IMR-90 (cell line): Measurements from ENCODE around the gene PHC1. TPM values are rescaled to one million over a fixed set of nuclear protein-coding genes. Genes with fewer than 3 reads are reported as not detected.

Experiments used
- ATAC-seq: fragments of 200-7000 bp; cut with Tn5 transposase; 2 replicates; pipeline ENCODE4 v1.9.1; 2020; ENCODE audit warnings: low read depth, mild to moderate bottlenecking, moderate library complexity
- BruUV-seq: library from RNA; stranded (reverse); fragments of 400-500 nt; replicated peaks from 2 replicates; lab custom pipeline; 2021; lab: Mats Ljungman, UMichigan
- CTCF ChIA-PET: fragments of 300-600 bp; formaldehyde crosslinking; extraction: SDS; loops from one replicate; lab custom pipeline; 2021; ENCODE audit warnings: antibody characterized with exemption; lab: Yijun Ruan, JAX
- POLR2A ChIA-PET: fragments of 300-600 bp; sonication (Branson Sonifier 250); formaldehyde crosslinking; loops from one replicate; lab custom pipeline; 2022; ENCODE audit warnings: antibody characterized with exemption; ENCODE audit not compliant: unreplicated experiment; lab: Charles Lee
- DNase-seq: peaks from one replicate; pipeline ENCODE4 v3.0.0; 2013
- H2AFZ ChIP-seq: replicated peaks from 2 replicates; pipeline ENCODE3; 2013; ENCODE audit warnings: low read length, mild to moderate bottlenecking; ENCODE audit not compliant: poor library complexity
- H2AK5ac ChIP-seq: 2 replicates; pipeline ENCODE4 v1.6.1; 2013; ENCODE audit warnings: low read depth, low read length, inconsistent platforms
- H2AK9ac ChIP-seq: replicated peaks from 2 replicates; pipeline ENCODE3; 2013; ENCODE audit warnings: mild to moderate bottlenecking, low read depth, low read length, moderate library complexity; ENCODE audit not compliant: poor library complexity
- H2BK120ac ChIP-seq: 2 replicates; pipeline ENCODE4 v1.6.1; 2013; ENCODE audit warnings: low read depth, low read length, inconsistent platforms
- H2BK15ac ChIP-seq: 3 replicates; pipeline ENCODE4 v1.6.1; 2013; ENCODE audit warnings: low read depth, low read length, inconsistent platforms
- H2BK20ac ChIP-seq: 2 replicates; pipeline ENCODE4 v1.6.1; 2013; ENCODE audit warnings: low read depth, mild to moderate bottlenecking, inconsistent platforms, low read length, moderate library complexity
- H2BK5ac ChIP-seq: 2 replicates; pipeline ENCODE4 v1.6.1; 2013; ENCODE audit warnings: mild to moderate bottlenecking, low read depth, low read length, inconsistent platforms; ENCODE audit not compliant: poor library complexity, severe bottlenecking
- H3K14ac ChIP-seq: replicated peaks from 2 replicates; pipeline ENCODE4 v1.6.1; 2013; ENCODE audit warnings: low read depth, low read length, inconsistent platforms
- H3K18ac ChIP-seq: 2 replicates; pipeline ENCODE4 v1.6.1; 2013; ENCODE audit warnings: low read depth, low read length, control low read depth
- H3K23ac ChIP-seq: 2 replicates; pipeline ENCODE4 v1.6.1; 2013; ENCODE audit warnings: low read depth, low read length, inconsistent platforms
- H3K27ac ChIP-seq: 2 replicates; pipeline ENCODE4 v1.5.1; 2013; ENCODE audit warnings: mild to moderate bottlenecking, control low read depth, low read length; ENCODE audit not compliant: insufficient read depth
- H3K27me3 ChIP-seq: 2 replicates; pipeline ENCODE4 v1.6.1; 2013; ENCODE audit warnings: low read length; ENCODE audit not compliant: control insufficient read depth, insufficient read depth
- H3K36me3 ChIP-seq: 2 replicates; pipeline ENCODE4 v1.6.1; 2013; ENCODE audit warnings: low read length, mixed read lengths; ENCODE audit not compliant: control insufficient read depth, insufficient read depth
- H3K4ac ChIP-seq: 2 replicates; pipeline ENCODE4 v1.6.1; 2013; ENCODE audit warnings: low read depth, low read length, inconsistent platforms
- H3K4me1 ChIP-seq: 2 replicates; pipeline ENCODE4 v1.6.1; 2013; ENCODE audit warnings: low read length, mixed read lengths; ENCODE audit not compliant: control insufficient read depth, insufficient read depth
- H3K4me2 ChIP-seq: 2 replicates; pipeline ENCODE4 v1.6.1; 2013; ENCODE audit warnings: low read depth, mild to moderate bottlenecking, control low read depth, low read length, moderate library complexity
- H3K4me3 ChIP-seq: 2 replicates; pipeline ENCODE4 v1.5.1; 2013; ENCODE audit warnings: low read depth, mild to moderate bottlenecking, control low read depth, low read length, moderate library complexity; ENCODE audit not compliant: insufficient read depth
- H3K56ac ChIP-seq: 2 replicates; pipeline ENCODE4 v1.6.1; 2013; ENCODE audit warnings: low read length, inconsistent platforms; ENCODE audit not compliant: insufficient read depth; ENCODE audit errors: extremely low read depth
- H3K79me1 ChIP-seq, 2 experiments: 2 replicates each; pipeline ENCODE4 v1.6.1; 2013; ENCODE audit warnings: low read length in 2 of 2, inconsistent platforms in 1 of 2, low read depth in 1 of 2
- H3K9ac ChIP-seq: 2 replicates; pipeline ENCODE4 v1.6.1; 2013; ENCODE audit warnings: low read depth, low read length, control low read depth
- H3K9me1 ChIP-seq: 2 replicates; pipeline ENCODE4 v1.6.1; 2013; ENCODE audit warnings: low read length, inconsistent platforms; ENCODE audit not compliant: insufficient read depth
- H3K9me3 ChIP-seq: 2 replicates; pipeline ENCODE4 v1.6.1; 2013; ENCODE audit warnings: low read length; ENCODE audit not compliant: control insufficient read depth, insufficient read depth
- H4K20me1 ChIP-seq: 2 replicates; pipeline ENCODE4 v1.6.1; 2013; ENCODE audit warnings: low read length, inconsistent platforms; ENCODE audit not compliant: insufficient read depth
- H4K5ac ChIP-seq: 2 replicates; pipeline ENCODE4 v1.6.1; 2013; ENCODE audit warnings: mild to moderate bottlenecking, low read depth, low read length, control low read depth
- H4K8ac ChIP-seq, 2 experiments: 2 replicates each; pipeline ENCODE4 v1.6.1; 2013; ENCODE audit warnings: low read depth in 2 of 2, low read length in 2 of 2, control low read depth in 1 of 2, inconsistent platforms in 1 of 2
- H4K91ac ChIP-seq: 2 replicates; pipeline ENCODE4 v1.6.1; 2013; ENCODE audit warnings: low read depth, low read length, inconsistent platforms; ENCODE audit not compliant: insufficient read depth
- MAZ ChIP-seq: IDR thresholded peaks from 2 replicates; pipeline ENCODE4 v1.6.1; 2012; ENCODE audit warnings: low read depth, mild to moderate bottlenecking, low read length, improper control_type of control experiment, moderate library complexity, borderline replicate concordance
- WGBS, 2 experiments: methylation state at CpG; one replicate each; pipeline versions ENCODE4 v1.1.5 to v1.1.7; 2013; ENCODE audit warnings: missing lambda C conversion rate in 2 of 2; ENCODE audit not compliant: insufficient read length in 1 of 2; ENCODE audit errors: extremely low coverage in 2 of 2; 5-methylcytosine and 5-hydroxymethylcytosine counted together
- dilution Hi-C: fragments of 300-500 bp; cut with HindIII; formaldehyde crosslinking; loops from one replicate; pipeline ENCODE4 v1.14.3; 2018; ENCODE audit warnings: low sequenced_read_pairs; ENCODE audit not compliant: unreplicated experiment
- in situ Hi-C: fragments of 300-500 bp; cut with MboI; formaldehyde crosslinking; loops from 3 replicates; pipeline ENCODE4 v1.14.3; 2019; ENCODE audit warnings: low sequenced_read_pairs, inconsistent platforms, mixed read lengths
- intact Hi-C: fragments of 100-400 bp; cut with micrococcal nuclease; formaldehyde crosslinking; loops from 2 replicates; pipeline ENCODE4 v1.10.0; 2022
- polyA plus RNA-seq, 3 experiments: library from polyadenylated mRNA; depleted of rRNA; stranded (reverse); fragments of >200 nt; gene quantifications; 2 replicates each; pipeline ENCODE4 v1.2.3, GENCODE V29; 2012; ENCODE audit warnings: low replicate concordance in 1 of 3
- total RNA-seq: library from RNA; depleted of rRNA; stranded (reverse); fragments of >200 nt; gene quantifications from 2 replicates; pipeline ENCODE4 v1.2.3, GENCODE V29; 2012

PHC1 gene
- total and polyA plus RNA-seq, 2 of the 4 experiments (the other 2 are of a cell fraction), result 9.1 to 23.1 TPM

DNA sequence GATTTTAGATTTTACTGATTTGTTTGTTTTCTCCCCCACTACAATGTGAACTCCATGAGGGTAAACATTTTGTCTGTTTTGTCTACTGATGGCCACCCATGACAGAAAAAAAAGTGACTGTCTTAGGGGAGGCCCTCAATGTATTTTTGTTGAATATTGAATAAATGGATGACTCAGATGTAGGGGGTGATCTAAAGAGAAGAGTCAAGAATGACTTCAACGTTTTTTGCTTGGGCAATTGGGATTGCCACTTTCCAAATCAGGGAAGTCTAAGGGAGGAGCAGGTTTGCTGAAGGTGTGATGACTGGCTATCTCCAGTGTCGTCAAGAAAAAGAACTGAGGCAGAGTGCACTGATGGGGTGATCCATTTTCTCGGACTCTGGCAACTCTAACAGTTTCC is 10.7 kb upstream of the PHC1 start:
- in situ Hi-C loops (no loop called here), intact Hi-C loops (loop anchor here (10.0 kb wide), 1 partner anchor 79 kb away; the partner anchor contains the start of gene A2ML1), dilution Hi-C loops (no loop called here)
- WGBS, 2 experiments, result 60% methylated on average over 1 of the region's 3 CpGs; no CpG with 5 or more reads in 1 of the 2 experiments
- Histone ChIP-seq H2BK20ac (no peak overlapping the region), H3K4ac (no peak overlapping the region), H2BK120ac (no peak overlapping the region), H3K4me3 (no peak overlapping the region), H4K8ac (no peak overlapping the region), H4K5ac (no peak overlapping the region), H3K9me1 (no peaks in the 10 kb centered on the region), H3K23ac (no peak overlapping the region), H2AK5ac (no peak overlapping the region), H3K14ac (no peak overlapping the region), H2AK9ac (no peak overlapping the region), H3K36me3 (no peaks in the 10 kb centered on the region), H3K9ac (no peak overlapping the region), H3K18ac (no peak overlapping the region), H4K20me1 (no peaks in the 10 kb centered on the region), H3K56ac (no peak overlapping the region), H3K27ac (no peak overlapping the region), H3K9me3 (no peaks in the 10 kb centered on the region), H2BK5ac (no peak overlapping the region), H3K79me1 (no peaks in the 10 kb centered on the region), H2BK15ac (no peak overlapping the region), H3K4me1 (no peaks in the 10 kb centered on the region), H3K27me3 (peaks cover 5% of the 10 kb centered on the region), H2AFZ (no peak overlapping the region), H4K91ac (no peak overlapping the region), H3K4me2 (no peak overlapping the region)
- ChIA-PET POLR2A (no interaction called here), CTCF (no interaction called here)
- TF ChIP-seq MAZ, result no peak
- ATAC-seq, result no peak
- DNase-seq, result no peak
- no TSS peak for BruUV-seq
